GM21786 (cell line): Measurements from ENCODE around the gene PDE1C.
A peak's percentile ranks its signal among the peaks of the same experiment; 100 is the strongest.

ENCODE experiments used
- ATAC-seq: cut with Tn5 transposase; IDR thresholded peaks from one replicate; pipeline ENCODE4 v1.9.1; 2021; ENCODE audit not compliant: unreplicated experiment

The PDE1C gene

GRCh38 chr7:31899356-31899927 lies 170.8 kb downstream of the PDE1C start:
- no peak for ATAC-seq

GRCh38 chr7:31896925-31897324 lies 173.3 kb downstream of the PDE1C start:
- ATAC-seq = no peak

GRCh38 chr7:31894308-31894707 lies 175.9 kb downstream of the PDE1C start:
- ATAC-seq = no peak

GRCh38 chr7:31893365-31893764 lies 176.8 kb downstream of the PDE1C start:
- ATAC-seq = no peak

GRCh38 chr7:31892099-31892829 lies 177.9 kb downstream of the PDE1C start:
- peak; percentile 86 for ATAC-seq

GRCh38 chr7:31890766-31891165 lies 179.4 kb downstream of the PDE1C start:
- no peak for ATAC-seq

- ATAC-seq = no peak
These were observed 180.0 kb downstream of the PDE1C start for GRCh38 chr7:31890198-31890597.

GRCh38 chr7:31887006-31887405 lies 183.2 kb downstream of the PDE1C start:
- ATAC-seq = no peak

- no peak for ATAC-seq
These were observed 185.0 kb downstream of the PDE1C start for GRCh38 chr7:31885171-31885570.

GRCh38 chr7:31883761-31884164 lies 186.4 kb downstream of the PDE1C start:
- peak; percentile 89 for ATAC-seq

GRCh38 chr7:31882187-31882586 lies 188.0 kb downstream of the PDE1C start:
- ATAC-seq = no peak

- no peak for ATAC-seq
These were observed 191.3 kb downstream of the PDE1C start for GRCh38 chr7:31878875-31879274.

GRCh38 chr7:31875424-31875823 lies 194.8 kb downstream of the PDE1C start:
- no peak for ATAC-seq

GRCh38 chr7:31874631-31875386 lies 195.4 kb downstream of the PDE1C start:
- no peak for ATAC-seq

GRCh38 chr7:31873816-31874597 lies 196.2 kb downstream of the PDE1C start:
- ATAC-seq = peak; percentile 96

GRCh38 chr7:31872545-31873370 lies 197.4 kb downstream of the PDE1C start:
- ATAC-seq = no peak

- no peak for ATAC-seq
These were observed 205.6 kb downstream of the PDE1C start for GRCh38 chr7:31864646-31865045.

- ATAC-seq = no peak
These were observed 209.3 kb downstream of the PDE1C start for GRCh38 chr7:31860925-31861324.

- ATAC-seq = no peak
These were observed 212.2 kb downstream of the PDE1C start for GRCh38 chr7:31858055-31858454.

- ATAC-seq = no peak
These were observed 213.0 kb downstream of the PDE1C start for GRCh38 chr7:31857172-31857571.
